GM23248 (cell line): Measurements from ENCODE around the gene GRP.

Source experiments
- EZH2 ChIP-seq: fragments of 200-600 bp; sonication (generic); IDR thresholded peaks from 2 replicates; pipeline ENCODE4 v1.6.1; 2018; ENCODE audit warnings: antibody characterized with exemption, mild to moderate bottlenecking; ENCODE audit not compliant: insufficient read depth, poor library complexity, severe bottlenecking
- EZH2phosphoT487 ChIP-seq: fragments of 200-600 bp; sonication (generic); IDR thresholded peaks from 2 replicates; pipeline ENCODE4 v1.6.1; 2018; ENCODE audit warnings: antibody characterized with exemption, moderate library complexity, mild to moderate bottlenecking, low read depth; ENCODE audit not compliant: insufficient read depth

DNA sequence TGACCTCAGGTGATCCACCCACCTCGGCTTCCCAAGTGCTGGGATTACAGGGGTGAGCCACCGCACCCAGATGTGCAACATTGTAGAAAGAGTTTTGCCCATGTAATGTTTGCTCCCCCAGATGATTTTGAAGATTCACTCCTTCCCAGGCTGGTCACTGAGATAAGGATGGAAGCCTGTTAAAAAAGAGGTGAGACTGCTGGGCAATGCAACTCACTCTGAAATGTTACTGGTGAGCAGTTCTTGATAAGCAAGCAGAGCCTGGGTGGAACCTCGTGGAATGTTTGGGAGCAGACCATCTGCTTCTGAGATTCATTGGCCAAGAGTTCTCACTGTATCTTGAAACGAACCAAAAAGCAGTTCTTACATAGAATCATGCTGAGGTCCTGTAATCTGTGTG is 19.7 kb downstream of the GRP start:
- TF ChIP-seq EZH2 (no peak), EZH2phosphoT487 (no peak)
